Stimulated activated effector memory CD8-positive, alpha-beta T cell treated with anti-CD3 and anti-CD28 coated beads, Interleukin-12 subunit alpha, Interleukin-12 subunit beta, amount 100 ng/mL, for 72 hours (primary cell): Measurements from ENCODE around the gene CENPX.

Source experiments
- ATAC-seq: fragments of 150-1000 bp; cut with Tn5 transposase; 2 replicates; pipeline ENCODE4 v1.10.0; 2021
- DNase-seq, 2 donors: peaks; one replicate each; pipeline ENCODE4 v3.0.0; 2021 to 2022; ENCODE audit warnings: low spot score in 2 of 2
- H3K27ac Mint-ChIP-seq: one replicate; pipeline ENCODE4 v1.8.0; 2022; ENCODE audit warnings: mild to moderate bottlenecking, mixed read lengths
- H3K36me3 Mint-ChIP-seq: one replicate; pipeline ENCODE4 v1.8.0; 2022; ENCODE audit warnings: mild to moderate bottlenecking, mixed read lengths
- H3K4me1 Mint-ChIP-seq: one replicate; pipeline ENCODE4 v1.8.0; 2022; ENCODE audit warnings: mixed read lengths
- H3K4me3 Mint-ChIP-seq: one replicate; pipeline ENCODE4 v1.8.0; 2022; ENCODE audit warnings: mild to moderate bottlenecking, mixed read lengths
- H3K9me3 Mint-ChIP-seq: one replicate; pipeline ENCODE4 v1.8.0; 2022; ENCODE audit warnings: mixed read lengths

The CENPX gene

GRCh38 chr17:82014971-82015310, 7.7 kb downstream of the CENPX start:
- Mint-ChIP-seq H3K27ac (no peak overlapping the region), H3K36me3 (peaks cover 6% of the 10 kb centered on the region), H3K9me3 (no peaks in the 10 kb centered on the region), H3K4me3 (no peak overlapping the region), H3K4me1 (no peaks in the 10 kb centered on the region)
- ATAC-seq (no peak), DNase-seq (no peak)

- Mint-ChIP-seq H3K27ac (peak overlapping the region; percentile 23), H3K9me3 (no peaks in the 10 kb centered on the region), H3K4me3 (no peak overlapping the region), H3K36me3 (peaks cover 6% of the 10 kb centered on the region), H3K4me1 (no peaks in the 10 kb centered on the region)
- DNase-seq, result no peak
- no peak for ATAC-seq
Measured at GRCh38 chr17:82014432-82014831, 8.2 kb downstream of the CENPX start.

GRCh38 chr17:82013772-82014321, 8.8 kb downstream of the CENPX start:
- Mint-ChIP-seq H3K36me3 (peaks cover 4% of the 10 kb centered on the region), H3K4me1 (no peaks in the 10 kb centered on the region), H3K4me3 (no peak overlapping the region), H3K9me3 (no peaks in the 10 kb centered on the region), H3K27ac (peak overlapping the region; percentile 23)
- DNase-seq (no peak), ATAC-seq (no peak)

- ATAC-seq (no peak), DNase-seq (no peak)
- Mint-ChIP-seq H3K36me3 (no peaks in the 10 kb centered on the region), H3K4me3 (no peak overlapping the region), H3K9me3 (no peaks in the 10 kb centered on the region), H3K27ac (peak overlapping the region; percentile 48), H3K4me1 (no peaks in the 10 kb centered on the region)
Measured at GRCh38 chr17:82013341-82013740, 9.3 kb downstream of the CENPX start.

- Mint-ChIP-seq H3K4me3 (no peak overlapping the region), H3K4me1 (no peaks in the 10 kb centered on the region), H3K36me3 (no peaks in the 10 kb centered on the region), H3K9me3 (no peaks in the 10 kb centered on the region), H3K27ac (peak overlapping the region; percentile 48)
- ATAC-seq, result no peak
- DNase-seq, result no peak
Measured at GRCh38 chr17:82012640-82013295, 9.9 kb downstream of the CENPX start.

GRCh38 chr17:82012261-82012639, 10.4 kb downstream of the CENPX start:
- no peaks in the 10 kb centered on the region for H3K4me1 Mint-ChIP-seq
- no peak overlapping the region for H3K27ac Mint-ChIP-seq
- H3K4me3 Mint-ChIP-seq, result no peak overlapping the region
- H3K9me3 Mint-ChIP-seq, result no peaks in the 10 kb centered on the region
- H3K36me3 Mint-ChIP-seq, result no peaks in the 10 kb centered on the region
- DNase-seq (no peak), ATAC-seq (no peak)

GRCh38 chr17:82011617-82012187, 11.0 kb downstream of the CENPX start:
- H3K27ac Mint-ChIP-seq, result no peak overlapping the region
- DNase-seq (no peak), ATAC-seq (no peak)
- H3K9me3 Mint-ChIP-seq, result no peaks in the 10 kb centered on the region
- no peaks in the 10 kb centered on the region for H3K4me1 Mint-ChIP-seq
- no peak overlapping the region for H3K4me3 Mint-ChIP-seq
- H3K36me3 Mint-ChIP-seq, result no peaks in the 10 kb centered on the region

- H3K27ac Mint-ChIP-seq, result no peak overlapping the region
- H3K9me3 Mint-ChIP-seq, result no peaks in the 10 kb centered on the region
- H3K36me3 Mint-ChIP-seq, result no peaks in the 10 kb centered on the region
- DNase-seq (no peak), ATAC-seq (no peak)
- H3K4me1 Mint-ChIP-seq, result no peaks in the 10 kb centered on the region
- no peak overlapping the region for H3K4me3 Mint-ChIP-seq
Measured at GRCh38 chr17:82010575-82011525, 11.8 kb downstream of the CENPX start.

GRCh38 chr17:82009413-82009812, 13.3 kb downstream of the CENPX start:
- Mint-ChIP-seq H3K27ac (no peak overlapping the region), H3K4me3 (no peak overlapping the region), H3K4me1 (no peaks in the 10 kb centered on the region), H3K36me3 (no peaks in the 10 kb centered on the region), H3K9me3 (no peaks in the 10 kb centered on the region)
- ATAC-seq (no peak), DNase-seq (no peak)

DNA sequence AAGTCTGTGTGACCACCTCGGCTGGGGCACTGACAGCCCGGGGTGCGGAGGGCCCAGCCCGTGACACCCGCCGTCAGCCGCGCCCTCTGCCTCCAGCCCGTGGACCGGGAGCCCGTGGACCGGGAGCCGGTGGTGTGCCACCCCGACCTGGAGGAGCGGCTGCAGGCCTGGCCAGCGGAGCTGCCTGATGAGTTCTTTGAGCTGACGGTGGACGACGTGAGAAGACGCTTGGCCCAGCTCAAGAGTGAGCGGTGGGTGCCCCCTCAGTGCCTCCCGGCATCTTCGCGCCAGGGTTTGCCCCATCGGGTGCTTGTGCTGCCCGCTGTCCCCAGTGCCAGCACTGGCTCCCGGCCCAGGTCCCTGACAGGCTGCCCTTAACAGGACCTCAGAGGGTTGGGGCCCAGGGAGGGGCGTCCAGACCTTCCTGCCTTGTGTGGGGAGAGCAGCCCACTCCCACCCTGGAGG, 13.7 kb downstream of the CENPX start:
- H3K4me3 Mint-ChIP-seq, result no peak overlapping the region
- DNase-seq, result no peak
- no peaks in the 10 kb centered on the region for H3K9me3 Mint-ChIP-seq
- H3K4me1 Mint-ChIP-seq, result no peaks in the 10 kb centered on the region
- H3K36me3 Mint-ChIP-seq, result no peaks in the 10 kb centered on the region
- ATAC-seq, result no peak
- H3K27ac Mint-ChIP-seq, result no peak overlapping the region

DNA sequence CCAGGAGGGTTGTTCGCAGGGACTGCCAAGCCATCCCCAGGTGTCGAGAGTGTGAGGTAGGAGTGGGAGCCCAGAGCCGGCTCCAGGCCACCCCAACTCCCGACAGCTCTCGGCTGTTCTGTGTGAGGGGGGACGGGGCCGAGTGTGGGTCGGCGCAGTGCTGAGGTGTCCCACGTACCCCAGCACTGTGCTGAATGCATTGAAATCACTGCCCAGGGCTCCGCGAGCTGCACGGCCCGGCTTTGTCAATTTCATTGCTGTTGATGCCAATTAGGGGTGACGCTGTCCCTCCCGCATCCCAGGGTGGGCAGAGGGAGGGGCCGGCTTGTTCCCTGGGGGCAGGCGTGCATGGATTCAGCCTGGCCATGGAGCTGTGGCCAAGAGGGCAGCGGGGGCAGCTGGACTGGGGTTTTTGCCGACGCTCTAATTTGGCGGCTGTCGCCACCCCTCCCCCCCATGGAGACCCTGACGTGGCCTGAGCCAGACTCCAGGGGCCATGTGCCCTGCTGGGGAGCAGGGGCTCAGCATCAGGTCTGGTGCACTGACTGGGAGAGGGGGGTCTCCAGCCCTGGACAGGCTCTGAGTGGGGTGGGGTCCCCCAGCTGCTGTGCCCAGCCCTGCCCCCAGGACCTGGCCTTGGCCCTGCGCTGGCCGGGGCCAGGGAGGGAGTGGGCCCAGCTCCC, 14.3 kb downstream of the CENPX start:
- H3K4me1 Mint-ChIP-seq, result no peaks in the 10 kb centered on the region
- DNase-seq, result no peak
- H3K4me3 Mint-ChIP-seq, result no peak overlapping the region
- no peaks in the 10 kb centered on the region for H3K9me3 Mint-ChIP-seq
- no peak for ATAC-seq
- no peak overlapping the region for H3K27ac Mint-ChIP-seq
- no peaks in the 10 kb centered on the region for H3K36me3 Mint-ChIP-seq

GRCh38 chr17:82007495-82008257, 15.0 kb downstream of the CENPX start:
- no peaks in the 10 kb centered on the region for H3K9me3 Mint-ChIP-seq
- H3K27ac Mint-ChIP-seq, result no peak overlapping the region
- ATAC-seq, result no peak
- H3K4me1 Mint-ChIP-seq, result no peaks in the 10 kb centered on the region
- H3K36me3 Mint-ChIP-seq, result no peaks in the 10 kb centered on the region
- H3K4me3 Mint-ChIP-seq, result no peak overlapping the region
- no peak for DNase-seq

DNA sequence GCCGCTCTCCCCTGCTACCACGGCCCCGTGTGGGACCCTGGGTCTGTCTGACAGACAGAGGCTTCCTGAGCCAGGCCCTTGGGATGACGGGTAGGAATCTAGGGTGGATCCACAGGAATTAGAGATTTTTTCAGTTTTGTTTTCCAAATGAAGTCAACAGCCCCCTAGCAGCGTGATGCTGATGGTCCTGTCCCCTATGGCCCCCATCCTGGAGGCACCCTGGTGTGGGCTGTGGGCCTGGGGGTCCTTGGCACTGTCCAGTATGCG, 15.5 kb downstream of the CENPX start:
- Mint-ChIP-seq H3K36me3 (no peaks in the 10 kb centered on the region), H3K27ac (no peak overlapping the region), H3K4me3 (no peak overlapping the region), H3K9me3 (no peaks in the 10 kb centered on the region), H3K4me1 (no peaks in the 10 kb centered on the region)
- ATAC-seq, result no peak
- DNase-seq, result no peak

DNA sequence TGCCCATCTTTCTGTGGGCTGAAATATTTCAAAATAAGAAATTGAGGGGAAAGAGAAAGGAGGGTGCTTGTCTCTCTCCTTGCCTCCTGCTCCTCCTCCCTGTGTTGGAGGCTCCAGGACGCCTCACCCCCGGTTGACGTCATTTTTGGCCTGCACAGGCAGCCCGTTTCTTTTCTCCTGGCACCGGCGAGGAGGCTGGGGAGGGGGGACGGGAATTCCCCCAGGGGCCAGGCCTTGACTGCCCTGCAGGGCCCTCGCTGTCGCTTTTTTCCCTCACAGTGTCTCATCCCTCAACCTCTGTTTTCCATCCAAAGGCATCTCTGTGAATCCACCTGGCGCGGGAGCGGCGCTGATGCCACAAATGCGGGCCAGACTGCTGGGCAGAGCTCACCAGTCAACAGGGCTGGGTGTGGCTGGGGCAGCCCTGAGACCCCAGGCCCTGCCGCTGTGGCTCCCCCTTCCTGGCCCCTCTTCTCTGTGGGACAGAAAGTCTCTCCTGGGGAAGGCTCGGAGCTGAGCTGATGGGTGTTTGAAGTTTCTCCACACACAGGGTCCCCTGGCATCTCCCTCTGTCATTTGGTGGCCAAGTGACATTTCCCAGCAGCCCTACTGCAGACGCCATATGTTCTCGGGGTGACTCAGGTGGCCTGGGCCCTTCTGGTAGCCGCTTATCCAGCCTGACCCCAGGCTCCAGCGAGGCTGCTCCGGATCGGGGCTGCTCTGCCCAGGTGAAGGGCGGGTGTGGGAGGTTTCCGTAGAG, 16.0 kb downstream of the CENPX start:
- ATAC-seq (no peak), DNase-seq (no peak)
- H3K27ac Mint-ChIP-seq, result no peak overlapping the region
- H3K4me1 Mint-ChIP-seq, result no peaks in the 10 kb centered on the region
- H3K9me3 Mint-ChIP-seq, result no peaks in the 10 kb centered on the region
- no peak overlapping the region for H3K4me3 Mint-ChIP-seq
- H3K36me3 Mint-ChIP-seq, result no peaks in the 10 kb centered on the region
